ENCODE measurements around the gene MYRFL. TPM values are rescaled to one million over a fixed set of nuclear protein-coding genes. Genes with fewer than 3 reads are reported as not detected.

The MYRFL gene
- total RNA-seq, 2 donors from 2014 or later: 0.15 to 0.55 TPM

DNA sequence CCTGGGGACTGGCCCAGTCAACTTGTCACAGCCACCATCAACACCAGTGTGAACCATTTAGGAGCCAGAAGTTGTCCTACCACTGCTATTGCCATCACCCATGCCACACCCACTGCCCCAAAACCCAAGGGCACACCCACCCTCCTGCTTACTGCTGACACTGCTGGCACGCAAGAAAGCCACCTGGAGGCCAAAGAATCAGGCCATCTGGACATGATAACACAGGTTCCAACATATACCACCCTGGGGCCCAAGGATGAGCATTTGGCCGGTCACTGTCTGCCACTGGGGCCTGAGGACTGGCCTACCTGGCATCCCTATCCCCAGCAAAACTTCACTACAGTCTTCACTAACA lies 181.6 kb downstream of the MYRFL start:
- no peak overlapping the region for H3K4me3 ChIP-seq (ENCODE audit: low read length)

DNA sequence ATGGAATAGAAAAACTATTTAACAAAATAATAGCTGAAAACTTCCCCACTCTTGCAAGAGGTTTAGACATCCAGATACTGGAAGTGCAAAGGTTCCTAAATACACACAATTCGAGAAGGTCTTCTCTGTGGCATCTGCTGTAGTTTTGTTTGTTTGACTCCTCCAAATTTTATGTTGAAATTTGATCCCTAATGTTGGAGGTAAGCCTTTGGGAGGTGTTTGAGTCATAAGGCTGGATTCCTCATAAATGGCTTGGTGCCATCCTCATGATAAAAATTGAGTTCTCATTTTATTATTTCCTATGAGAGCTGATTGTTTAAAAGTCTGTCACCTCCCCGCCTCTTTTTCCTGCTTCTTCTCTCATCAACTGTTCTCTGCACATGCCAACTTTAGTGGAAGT lies 182.7 kb downstream of the MYRFL start:
- WGBS, 2 experiments (ENCODE audit: insufficient coverage in 1 of 2, insufficient read length in 1 of 2): 91% methylated on average over 2 of the region's 2 CpGs; no CpG with 5 or more reads in 1 of the 2 experiments
- Histone ChIP-seq H3K4me1 (ENCODE audit: control insufficient read depth, insufficient read depth, low read length) (no peaks in the 10 kb centered on the region), H3K9ac (ENCODE audit: extremely low read depth, low read length, poor library complexity, severe bottlenecking) (no peak overlapping the region), H3K4me3 (ENCODE audit: low read length) (no peak overlapping the region), H3K36me3 (ENCODE audit: control insufficient read depth, insufficient read depth, low read length) (no peaks in the 10 kb centered on the region), H3K9me3 (ENCODE audit: control insufficient read depth, low read length) (peaks cover 14% of the 10 kb centered on the region), H3K27ac (ENCODE audit: low read depth, low read length) (no peak overlapping the region), H3K27me3 (ENCODE audit: control insufficient read depth, insufficient read depth, low read length, poor library complexity, severe bottlenecking) (no peaks in the 10 kb centered on the region)
- H3K4me3 Mint-ChIP-seq: no peak overlapping the region
- no peak for DNase-seq
- peaks cover 5% of the 10 kb centered on the region for H3K27me3 Mint-ChIP-seq (ENCODE audit: insufficient read depth)
- H3K4me1 Mint-ChIP-seq: peaks cover under 1% of the 10 kb centered on the region
- H3K36me3 Mint-ChIP-seq (ENCODE audit: low read depth): peaks cover 4% of the 10 kb centered on the region
- peaks cover 32% of the 10 kb centered on the region for H3K9me3 Mint-ChIP-seq
- no peak overlapping the region for H3K27ac Mint-ChIP-seq
- TF ChIP-seq CTCF (conservative IDR thresholded peaks at IDR 0.05): no peak

More for the DNA sequence above, 181.6 kb downstream of the MYRFL start:
- Histone ChIP-seq H3K27me3 (ENCODE audit: control insufficient read depth, insufficient read depth, low read length, poor library complexity, severe bottlenecking) (no peaks in the 10 kb centered on the region), H3K9ac (ENCODE audit: extremely low read depth, low read length, poor library complexity, severe bottlenecking) (no peak overlapping the region), H3K4me1 (ENCODE audit: control insufficient read depth, insufficient read depth, low read length) (no peaks in the 10 kb centered on the region), H3K9me3 (ENCODE audit: control insufficient read depth, low read length) (peaks cover 14% of the 10 kb centered on the region), H3K27ac (ENCODE audit: low read depth, low read length) (no peak overlapping the region), H3K36me3 (ENCODE audit: control insufficient read depth, insufficient read depth, low read length) (no peaks in the 10 kb centered on the region)
- peaks cover 3% of the 10 kb centered on the region for H3K4me1 Mint-ChIP-seq
- no peak for DNase-seq
- 41 to 100% methylated on average over 1 to 2 of the region's 2 CpGs for WGBS, 2 experiments (ENCODE audit: insufficient coverage in 1 of 2, insufficient read length in 1 of 2)
- no peak for TF ChIP-seq CTCF (conservative IDR thresholded peaks at IDR 0.05)
- peaks cover 31% of the 10 kb centered on the region for H3K9me3 Mint-ChIP-seq
- no peak overlapping the region for H3K4me3 Mint-ChIP-seq
- peaks cover 4% of the 10 kb centered on the region for H3K36me3 Mint-ChIP-seq (ENCODE audit: low read depth)
- peaks cover 5% of the 10 kb centered on the region for H3K27me3 Mint-ChIP-seq (ENCODE audit: insufficient read depth)
- no peak overlapping the region for H3K27ac Mint-ChIP-seq

Other genes starting within 250 kb of the MYRFL start
- 100 to 1,000 TPM; 284 to 319 TPM for gene CCT2, start 239.8 kb upstream of the MYRFL start, total RNA-seq
- not detected for gene LRRC10, start 214.3 kb upstream of the MYRFL start, total RNA-seq
- not detected for gene BEST3, start 125.9 kb upstream of the MYRFL start, total RNA-seq
- 10 to 100 TPM; 48.3 to 52.8 TPM for gene RAB3IP, start 86.4 kb upstream of the MYRFL start, total RNA-seq